H9 (cell line): ENCODE measurements around the gene STIMATE. TPM values are rescaled to one million over a fixed set of nuclear protein-coding genes. Genes with fewer than 3 reads are reported as not detected.

Experiments
- DNase-seq: peaks from one replicate; pipeline ENCODE4 v3.0.0-alpha.2; 2017
- H2AFZ ChIP-seq: one replicate; pipeline ENCODE4 v1.6.1; 2013; ENCODE audit warnings: mild to moderate bottlenecking, low read length, control low read depth, moderate library complexity
- H2AK5ac ChIP-seq: 2 replicates; pipeline ENCODE4 v1.6.1; 2013; ENCODE audit warnings: low read length, control low read depth, mixed read lengths; ENCODE audit not compliant: insufficient read length
- H2BK120ac ChIP-seq: one replicate; pipeline ENCODE4 v1.6.1; 2013; ENCODE audit warnings: low read depth, mild to moderate bottlenecking, low read length, control low read depth, inconsistent platforms; ENCODE audit not compliant: poor library complexity, severe bottlenecking
- H2BK12ac ChIP-seq: 2 replicates; pipeline ENCODE4 v1.6.1; 2013; ENCODE audit warnings: low read length, control low read depth, mixed read lengths, low read depth; ENCODE audit not compliant: insufficient read length
- H2BK15ac ChIP-seq: 2 replicates; pipeline ENCODE4 v1.6.1; 2013; ENCODE audit warnings: low read depth, low read length, control low read depth
- H2BK20ac ChIP-seq: one replicate; pipeline ENCODE4 v1.6.1; 2013; ENCODE audit warnings: low read depth, mild to moderate bottlenecking, low read length, control low read depth, inconsistent platforms; ENCODE audit not compliant: poor library complexity, severe bottlenecking
- H2BK5ac ChIP-seq: 2 replicates; pipeline ENCODE4 v1.6.1; 2013; ENCODE audit warnings: low read length, control low read depth, mixed read lengths; ENCODE audit not compliant: insufficient read length
- H3K14ac ChIP-seq: 2 replicates; pipeline ENCODE4 v1.6.1; 2013; ENCODE audit warnings: low read length, control low read depth; ENCODE audit not compliant: insufficient read depth
- H3K18ac ChIP-seq: 2 replicates; pipeline ENCODE4 v1.6.1; 2013; ENCODE audit warnings: low read depth, mild to moderate bottlenecking, mixed read lengths, low read length, control low read depth; ENCODE audit not compliant: insufficient read length
- H3K23ac ChIP-seq: 2 replicates; pipeline ENCODE4 v1.6.1; 2013; ENCODE audit warnings: low read length, control low read depth, mixed read lengths, low read depth; ENCODE audit not compliant: insufficient read length
- H3K23me2 ChIP-seq: 2 replicates; pipeline ENCODE4 v1.6.1; 2013; ENCODE audit warnings: low read depth, mild to moderate bottlenecking, mixed read lengths, low read length, control low read depth; ENCODE audit not compliant: insufficient read length, poor library complexity, severe bottlenecking
- H3K27ac ChIP-seq: 2 replicates; pipeline ENCODE4 v1.5.1; 2013; ENCODE audit warnings: low read length, control low read depth, mixed read lengths, low read depth; ENCODE audit not compliant: insufficient read length
- H3K27me3 ChIP-seq: 2 replicates; pipeline ENCODE4 v1.6.1; 2013; ENCODE audit warnings: low read length, control low read depth, inconsistent platforms; ENCODE audit not compliant: insufficient read depth
- H3K4ac ChIP-seq: 2 replicates; pipeline ENCODE4 v1.6.1; 2013; ENCODE audit warnings: low read depth, mild to moderate bottlenecking, control low read depth, inconsistent platforms, low read length, moderate library complexity
- H3K4me1 ChIP-seq: 2 replicates; pipeline ENCODE4 v1.6.1; 2013; ENCODE audit warnings: low read length, control low read depth, inconsistent platforms; ENCODE audit not compliant: insufficient read depth
- H3K4me2 ChIP-seq: 2 replicates; pipeline ENCODE4 v1.6.1; 2013; ENCODE audit warnings: low read length, control low read depth, mixed read lengths; ENCODE audit not compliant: insufficient read length, insufficient read depth
- H3K56ac ChIP-seq: 2 replicates; pipeline ENCODE4 v1.6.1; 2013; ENCODE audit warnings: low read depth, mild to moderate bottlenecking, mixed read lengths, low read length, control low read depth; ENCODE audit not compliant: insufficient read length
- H3K79me1 ChIP-seq: 2 replicates; pipeline ENCODE4 v1.6.1; 2013; ENCODE audit warnings: low read depth, mild to moderate bottlenecking, moderate library complexity, low read length, control low read depth, inconsistent platforms; ENCODE audit not compliant: insufficient read depth, poor library complexity, severe bottlenecking
- H3K79me2 ChIP-seq: 2 replicates; pipeline ENCODE4 v1.6.1; 2013; ENCODE audit warnings: low read length, control low read depth, inconsistent platforms; ENCODE audit not compliant: insufficient read depth
- H3K9ac ChIP-seq: 2 replicates; pipeline ENCODE4 v1.6.1; 2013; ENCODE audit warnings: low read length, control low read depth, mixed read lengths; ENCODE audit not compliant: insufficient read length; ENCODE audit errors: extremely low read depth
- H3K9me3 ChIP-seq: one replicate; pipeline ENCODE4 v1.6.1; 2013; ENCODE audit warnings: low read depth, low read length, inconsistent platforms; ENCODE audit not compliant: control insufficient read depth
- H3T11ph ChIP-seq: one replicate; pipeline ENCODE4 v1.6.1; 2013; ENCODE audit warnings: mild to moderate bottlenecking, low read length, control low read depth, inconsistent platforms
- H4K20me1 ChIP-seq: one replicate; pipeline ENCODE4 v1.6.1; 2013; ENCODE audit not compliant: control insufficient read depth, insufficient read length, insufficient read depth
- H4K5ac ChIP-seq: 2 replicates; pipeline ENCODE4 v1.6.1; 2013; ENCODE audit warnings: low read depth, mild to moderate bottlenecking, mixed read lengths, low read length, control low read depth; ENCODE audit not compliant: insufficient read length
- H4K8ac ChIP-seq: replicated peaks from 2 replicates; pipeline ENCODE4 v1.6.1; 2013; ENCODE audit warnings: low read length, control low read depth, mixed read lengths, low read depth; ENCODE audit not compliant: insufficient read length
- H4K91ac ChIP-seq: 2 replicates; pipeline ENCODE4 v1.6.1; 2013; ENCODE audit warnings: low read depth, mild to moderate bottlenecking, moderate library complexity, mixed read lengths, low read length, control low read depth; ENCODE audit not compliant: insufficient read length
- H3K27ac Mint-ChIP-seq, 3 experiments: 2 replicates in 2 of 3; 3 replicates in 1 of 3; pipeline ENCODE4 v1.8.0; 2020 to 2021; ENCODE audit warnings: mixed read lengths in 3 of 3, mild to moderate bottlenecking in 1 of 3, moderate library complexity in 1 of 3
- H3K27me3 Mint-ChIP-seq: 2 replicates; pipeline ENCODE4 v1.8.0; 2021; ENCODE audit warnings: low read depth, mild to moderate bottlenecking, moderate library complexity, mixed read lengths
- H3K36me3 Mint-ChIP-seq, 3 experiments: 2 replicates in 2 of 3; 3 replicates in 1 of 3; pipeline ENCODE4 v1.8.0; 2020 to 2021; ENCODE audit warnings: low read depth in 3 of 3, mixed read lengths in 3 of 3; ENCODE audit not compliant: insufficient read depth in 1 of 3
- H3K4me1 Mint-ChIP-seq, 2 experiments: 2 replicates each; pipeline ENCODE4 v1.8.0; 2020; ENCODE audit warnings: mixed read lengths in 2 of 2
- H3K4me3 Mint-ChIP-seq, 2 experiments: 2 replicates in 1 of 2; 3 replicates in 1 of 2; pipeline ENCODE4 v1.8.0; 2020 to 2021; ENCODE audit warnings: mild to moderate bottlenecking in 2 of 2, mixed read lengths in 2 of 2, moderate library complexity in 1 of 2
- H3K9me3 Mint-ChIP-seq, 2 experiments: 2 replicates in 1 of 2; 3 replicates in 1 of 2; pipeline ENCODE4 v1.8.0; 2020; ENCODE audit warnings: mild to moderate bottlenecking in 2 of 2, mixed read lengths in 2 of 2, moderate library complexity in 1 of 2
- CTCF ChIP-seq: fragments of 200-600 bp; sonication (generic); conservative IDR thresholded peaks from 3 replicates; pipeline ENCODE4 v1.8.0; 2021; ENCODE audit warnings: antibody characterized with exemption, mild to moderate bottlenecking
- WGBS: extraction: QIAGEN DNeasy Blood & Tissue Kit; methylation state at CpG from one replicate; pipeline ENCODE4 v1.1.7; 2013; ENCODE audit warnings: missing lambda C conversion rate, low lambda C conversion rate, mixed read lengths; ENCODE audit not compliant: insufficient read length; ENCODE audit errors: extremely low coverage; 5-methylcytosine and 5-hydroxymethylcytosine counted together
- total RNA-seq: library from RNA; stranded (reverse); gene quantifications from 2 replicates; pipeline ENCODE4 v1.2.1, GENCODE V29; 2021

Gene STIMATE
- total RNA-seq, 1 experiment from 2014 or later = 25.6 TPM

GRCh38 chr3:52891615-52892081 lies 5.7 kb downstream of the STIMATE start:
- Histone ChIP-seq H4K20me1 (no peaks in the 10 kb centered on the region), H3K4ac (no peak overlapping the region), H2AK5ac (no peak overlapping the region), H2BK20ac (no peak overlapping the region), H3K9ac (no peak overlapping the region), H3K18ac (no peak overlapping the region), H3T11ph (no peak overlapping the region), H3K27me3 (no peaks in the 10 kb centered on the region), H2BK15ac (no peak overlapping the region), H2AFZ (no peak overlapping the region), H2BK5ac (no peak overlapping the region), H4K5ac (no peak overlapping the region), H4K91ac (no peak overlapping the region), H3K27ac (no peak overlapping the region), H3K4me2 (no peak overlapping the region), H3K56ac (no peak overlapping the region), H3K9me3 (no peaks in the 10 kb centered on the region), H3K79me1 (peaks cover 15% of the 10 kb centered on the region), H3K23ac (no peak overlapping the region), H3K4me1 (no peaks in the 10 kb centered on the region; the same call in 1 of the 2 replicates), H3K14ac (no peak overlapping the region), H3K23me2 (peaks cover 3% of the 10 kb centered on the region), H3K79me2 (peaks cover 3% of the 10 kb centered on the region; the same call in 1 of the 2 replicates), H4K8ac (no peak overlapping the region), H2BK120ac (no peak overlapping the region), H2BK12ac (no peak overlapping the region)
- no peaks in the 10 kb centered on the region for H3K9me3 Mint-ChIP-seq
- whole genome bisulfite sequencing = no CpG with 5 or more reads among the region's 2 CpGs
- H3K36me3 Mint-ChIP-seq = peaks cover 0 to 11% (median 11%) of the 10 kb centered on the region in 3 experiments; a peak in 5 of 7 replicates
- DNase-seq = no peak
- no peak for TF ChIP-seq CTCF
- peak overlapping the region in 1 of 3 experiments; percentile 16; a peak in 1 of 7 replicates for H3K27ac Mint-ChIP-seq
- peaks cover 9 to 11% of the 10 kb centered on the region in 2 experiments for H3K4me1 Mint-ChIP-seq
- no peaks in the 10 kb centered on the region; the same call in 1 of the 2 replicates for H3K27me3 Mint-ChIP-seq
- H3K4me3 Mint-ChIP-seq = no peak overlapping the region
